Astrocyte (in vitro differentiated cells and primary cell): Measurements from ENCODE around the gene PCBP3.

Experiments used
- EZH2 ChIP-seq: IDR thresholded peaks from 2 replicates; pipeline ENCODE4 v1.6.1; 2012; ENCODE audit warnings: mild to moderate bottlenecking, low read length, inconsistent platforms; ENCODE audit not compliant: insufficient read depth
- TF ChIP-seq, protein P1 (sequence below): IDR thresholded peaks from 2 replicates; pipeline ENCODE4 v1.5.1; 2011; ENCODE audit warnings: low read depth, mild to moderate bottlenecking, inconsistent platforms, low read length, moderate library complexity; ENCODE audit not compliant: insufficient read depth

DNA sequence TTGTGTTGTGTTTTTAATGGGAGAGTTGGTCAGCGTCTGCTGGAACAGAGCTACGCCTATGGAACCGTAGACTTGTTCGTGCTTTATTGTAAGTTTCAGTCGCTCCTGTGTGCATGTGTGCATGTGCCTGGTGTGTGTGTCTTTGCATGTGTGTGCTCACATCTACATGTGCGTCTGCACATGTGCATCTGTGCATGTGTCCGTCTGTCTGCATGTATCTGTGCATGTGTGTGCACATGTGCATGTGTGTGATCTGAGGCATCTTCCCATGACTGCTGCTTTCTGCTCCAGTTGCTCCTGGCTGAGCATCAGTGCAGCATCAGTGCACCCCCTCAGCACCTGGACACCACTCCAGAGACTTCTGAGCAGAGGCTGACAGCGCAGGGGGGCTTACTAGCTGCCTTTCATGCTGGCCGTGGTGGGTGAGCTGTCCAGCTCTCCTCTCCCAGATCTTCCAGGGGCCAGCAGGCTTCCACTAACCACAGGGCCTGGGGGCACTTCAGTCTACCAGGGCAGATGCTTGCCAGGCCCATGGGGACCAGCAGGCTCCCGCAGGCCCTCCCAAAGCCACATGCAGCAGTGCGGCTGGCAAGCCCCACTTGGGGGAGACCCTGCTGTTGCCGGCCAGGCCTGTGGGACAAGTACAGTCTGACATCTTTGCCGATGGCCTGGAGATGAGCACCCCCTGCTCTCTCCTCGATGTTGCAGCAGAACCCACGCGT, 47.8 kb upstream of the PCBP3 start:
- TF ChIP-seq, protein P1, sequence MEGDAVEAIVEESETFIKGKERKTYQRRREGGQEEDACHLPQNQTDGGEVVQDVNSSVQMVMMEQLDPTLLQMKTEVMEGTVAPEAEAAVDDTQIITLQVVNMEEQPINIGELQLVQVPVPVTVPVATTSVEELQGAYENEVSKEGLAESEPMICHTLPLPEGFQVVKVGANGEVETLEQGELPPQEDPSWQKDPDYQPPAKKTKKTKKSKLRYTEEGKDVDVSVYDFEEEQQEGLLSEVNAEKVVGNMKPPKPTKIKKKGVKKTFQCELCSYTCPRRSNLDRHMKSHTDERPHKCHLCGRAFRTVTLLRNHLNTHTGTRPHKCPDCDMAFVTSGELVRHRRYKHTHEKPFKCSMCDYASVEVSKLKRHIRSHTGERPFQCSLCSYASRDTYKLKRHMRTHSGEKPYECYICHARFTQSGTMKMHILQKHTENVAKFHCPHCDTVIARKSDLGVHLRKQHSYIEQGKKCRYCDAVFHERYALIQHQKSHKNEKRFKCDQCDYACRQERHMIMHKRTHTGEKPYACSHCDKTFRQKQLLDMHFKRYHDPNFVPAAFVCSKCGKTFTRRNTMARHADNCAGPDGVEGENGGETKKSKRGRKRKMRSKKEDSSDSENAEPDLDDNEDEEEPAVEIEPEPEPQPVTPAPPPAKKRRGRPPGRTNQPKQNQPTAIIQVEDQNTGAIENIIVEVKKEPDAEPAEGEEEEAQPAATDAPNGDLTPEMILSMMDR = no peak
- TF ChIP-seq EZH2 = no peak
